Measurements from ENCODE around the gene PCDHB6.
A peak's percentile ranks its signal among the peaks of the same experiment; 100 is the strongest.
"Not testable (repeated sequence)": the region's sequence is repeated elsewhere in the genome, so short reads cannot be mapped to it uniquely, and the experiment has no call there.

Gene PCDHB6

GRCh38 chr5:141121985-141122384 is 27.9 kb upstream of the PCDHB6 start:
- no peak overlapping the region for H3K4me3 ChIP-seq (ENCODE audit: low read depth, low read length)
- TF ChIP-seq CTCF (IDR thresholded peaks at IDR 0.05; ENCODE audit: low read depth, low read length, missing control alignments) = no peak
- no peak for DNase-seq (ENCODE audit: low read depth)

GRCh38 chr5:141123396-141124135 is 26.3 kb upstream of the PCDHB6 start:
- DNase-seq (ENCODE audit: low read depth); H3K4me3 ChIP-seq (ENCODE audit: low read depth, low read length): not testable (repeated sequence)

GRCh38 chr5:141127305-141127704 is 22.6 kb upstream of the PCDHB6 start:
- TF ChIP-seq CTCF (IDR thresholded peaks at IDR 0.05; ENCODE audit: low read depth, low read length, missing control alignments) = no peak
- H3K4me3 ChIP-seq (ENCODE audit: low read depth, low read length) = no peak overlapping the region
- no peak for DNase-seq (ENCODE audit: low read depth)

GRCh38 chr5:141135030-141135717 is 14.7 kb upstream of the PCDHB6 start, which contains the start of gene PCDHB5:
Gene PCDHB5 (plus strand): TSS chr5:141135206. CDS start chr5:141135435, 229 bp downstream.
- no peak for DNase-seq (ENCODE audit: low read depth)
- peak; percentile 18 for TF ChIP-seq CTCF (IDR thresholded peaks at IDR 0.05; ENCODE audit: low read depth, low read length, missing control alignments)
- H3K4me3 ChIP-seq (ENCODE audit: low read depth, low read length) = no peak within 1 kb of the TSS

GRCh38 chr5:141135718-141136266 is 14.1 kb upstream of the PCDHB6 start:
- TF ChIP-seq CTCF (IDR thresholded peaks at IDR 0.05; ENCODE audit: low read depth, low read length, missing control alignments) = no peak
- no peak for DNase-seq (ENCODE audit: low read depth)
- no peak overlapping the region for H3K4me3 ChIP-seq (ENCODE audit: low read depth, low read length)

- DNase-seq (ENCODE audit: low read depth); H3K4me3 ChIP-seq (ENCODE audit: low read depth, low read length): not testable (repeated sequence)
Observed at GRCh38 chr5:141137346-141137745, 12.5 kb upstream of the PCDHB6 start.

- no peak for TF ChIP-seq CTCF (IDR thresholded peaks at IDR 0.05; ENCODE audit: low read depth, low read length, missing control alignments)
- no peak for DNase-seq (ENCODE audit: low read depth)
- no peak overlapping the region for H3K4me3 ChIP-seq (ENCODE audit: low read depth, low read length)
Observed at GRCh38 chr5:141150224-141150992, 551 bp downstream of the PCDHB6 start.

Data from GM12864 (cell line).